Measurements from ENCODE around the gene DPYSL4.

DPYSL4 gene

GRCh38 chr10:132232023-132232951, 45.5 kb downstream of the DPYSL4 start:
- no peak overlapping the region for H3K4me3 ChIP-seq (ENCODE audit: low read depth, low read length)

GRCh38 chr10:132232981-132233380, 46.2 kb downstream of the DPYSL4 start:
- no peaks in the 10 kb centered on the region for H3K27me3 ChIP-seq (replicated peaks)
- H3K4me3 ChIP-seq (ENCODE audit: low read depth, low read length): no peak overlapping the region
- TF ChIP-seq CTCF (IDR thresholded peaks at IDR 0.05; ENCODE audit: low read depth, low read length, missing control alignments): no peak
- no peaks in the 10 kb centered on the region for H3K36me3 ChIP-seq (replicated peaks)
- no peak for DNase-seq
- in situ Hi-C loops (cut with HindIII; ENCODE audit: low pct_ligation_motif_present, low sequenced_read_pairs): no loop called here
- H3K27ac ChIP-seq: no peak overlapping the region

More at GRCh38 chr10:132232023-132232951, 45.5 kb downstream of the DPYSL4 start:
- H3K27ac ChIP-seq: no peak overlapping the region
- no peaks in the 10 kb centered on the region for H3K27me3 ChIP-seq (replicated peaks)
- no peak for DNase-seq
- H3K36me3 ChIP-seq (replicated peaks): no peaks in the 10 kb centered on the region
- in situ Hi-C loops (cut with HindIII; ENCODE audit: low pct_ligation_motif_present, low sequenced_read_pairs): no loop called here
- no peak for TF ChIP-seq CTCF (IDR thresholded peaks at IDR 0.05; ENCODE audit: low read depth, low read length, missing control alignments)

GRCh38 chr10:132233501-132234085, 46.8 kb downstream of the DPYSL4 start:
- H3K36me3 ChIP-seq (replicated peaks): no peaks in the 10 kb centered on the region
- DNase-seq: no peak
- no peaks in the 10 kb centered on the region for H3K27me3 ChIP-seq (replicated peaks)
- no peak for TF ChIP-seq CTCF (IDR thresholded peaks at IDR 0.05; ENCODE audit: low read depth, low read length, missing control alignments)
- no peak overlapping the region for H3K27ac ChIP-seq
- in situ Hi-C loops (cut with HindIII; ENCODE audit: low pct_ligation_motif_present, low sequenced_read_pairs): no loop called here
- H3K4me3 ChIP-seq (ENCODE audit: low read depth, low read length): no peak overlapping the region

DNA sequence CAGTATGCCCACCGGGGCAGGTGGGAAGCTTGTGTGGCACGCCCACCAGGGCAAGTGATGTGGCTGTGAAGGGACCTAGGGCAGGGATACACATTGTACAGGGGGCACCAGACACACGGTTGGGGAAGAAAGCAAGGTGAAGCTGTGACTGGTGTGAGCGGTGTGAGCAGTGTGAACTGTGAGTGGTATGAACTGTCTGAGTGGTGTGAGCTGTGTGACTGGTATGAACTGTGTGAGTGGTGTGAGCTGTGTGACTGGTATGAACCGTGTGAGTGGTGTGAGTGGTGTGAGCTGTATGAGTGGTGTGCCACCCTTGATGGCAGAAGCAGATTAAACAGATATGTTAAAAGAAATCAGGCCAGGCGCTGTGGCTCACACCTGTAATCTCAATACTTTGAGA, 48.1 kb downstream of the DPYSL4 start:
- no peak overlapping the region for H3K27ac ChIP-seq
- TF ChIP-seq CTCF (IDR thresholded peaks at IDR 0.05; ENCODE audit: low read depth, low read length, missing control alignments): no peak
- DNase-seq: no peak
- no peaks in the 10 kb centered on the region for H3K36me3 ChIP-seq (replicated peaks)
- in situ Hi-C loops (cut with HindIII; ENCODE audit: low pct_ligation_motif_present, low sequenced_read_pairs): no loop called here
- no peaks in the 10 kb centered on the region for H3K27me3 ChIP-seq (replicated peaks)
- no peak overlapping the region for H3K4me3 ChIP-seq (ENCODE audit: low read depth, low read length)

GRCh38 chr10:132236161-132236560, 49.4 kb downstream of the DPYSL4 start:
- Histone ChIP-seq H3K4me3 (ENCODE audit: low read depth, low read length) (no peak overlapping the region), H3K27me3 (replicated peaks) (no peaks in the 10 kb centered on the region), H3K27ac (no peak overlapping the region), H3K36me3 (replicated peaks) (no peaks in the 10 kb centered on the region)
- no peak for TF ChIP-seq CTCF (IDR thresholded peaks at IDR 0.05; ENCODE audit: low read depth, low read length, missing control alignments)
- no peak for DNase-seq
- in situ Hi-C loops (cut with HindIII; ENCODE audit: low pct_ligation_motif_present, low sequenced_read_pairs): no loop called here

Data from brain microvascular endothelial cell (primary cell).